Breast epithelium (tissue), 3 donors: ENCODE results near the gene LRRC4B.

Source experiments
- CTCF ChIP-seq, 3 donors: fragments of 450-650 bp; IDR thresholded peaks; one replicate each; pipeline ENCODE4 v1.5.1; 2016 to 2017; ENCODE audit warnings: antibody characterized with exemption in 3 of 3, mild to moderate bottlenecking in 3 of 3, moderate library complexity in 3 of 3
- POLR2AphosphoS5 ChIP-seq, 3 donors: sonication (generic); formaldehyde crosslinking; IDR thresholded peaks; one replicate each; pipeline ENCODE4 v1.6.1; 2017; ENCODE audit warnings: antibody characterized with exemption in 3 of 3

- TF ChIP-seq CTCF (IDR thresholded peaks at IDR 0.05) (no peak), POLR2AphosphoS5 (IDR thresholded peaks at IDR 0.05) (no peak)
These were observed 12.0 kb upstream of the LRRC4B start for GRCh38 chr19:50580240-50580639.
